ENCODE results near the gene INPP4B. TPM values are rescaled to one million over a fixed set of nuclear protein-coding genes. Genes with fewer than 3 reads are reported as not detected.

Gene INPP4B
- total RNA-seq, 4 donors from 2014 or later: 29.4 to 51.5 (median 35.3) TPM

- Histone ChIP-seq H3K27me3 (no peaks in the 10 kb centered on the region), H3K36me3 (no peaks in the 10 kb centered on the region), H3K4me1 (no peaks in the 10 kb centered on the region), H3K27ac (no peak overlapping the region), H3K4me3 (no peak overlapping the region), H3K9me3 (no peaks in the 10 kb centered on the region)
- intact Hi-C loops (cut with DNase I; ENCODE audit: low total_unique reads): no loop called here
- DNase-seq: no peak
- no peak for TF ChIP-seq POLR2A (IDR thresholded peaks at IDR 0.05)
- TF ChIP-seq, protein P1, sequence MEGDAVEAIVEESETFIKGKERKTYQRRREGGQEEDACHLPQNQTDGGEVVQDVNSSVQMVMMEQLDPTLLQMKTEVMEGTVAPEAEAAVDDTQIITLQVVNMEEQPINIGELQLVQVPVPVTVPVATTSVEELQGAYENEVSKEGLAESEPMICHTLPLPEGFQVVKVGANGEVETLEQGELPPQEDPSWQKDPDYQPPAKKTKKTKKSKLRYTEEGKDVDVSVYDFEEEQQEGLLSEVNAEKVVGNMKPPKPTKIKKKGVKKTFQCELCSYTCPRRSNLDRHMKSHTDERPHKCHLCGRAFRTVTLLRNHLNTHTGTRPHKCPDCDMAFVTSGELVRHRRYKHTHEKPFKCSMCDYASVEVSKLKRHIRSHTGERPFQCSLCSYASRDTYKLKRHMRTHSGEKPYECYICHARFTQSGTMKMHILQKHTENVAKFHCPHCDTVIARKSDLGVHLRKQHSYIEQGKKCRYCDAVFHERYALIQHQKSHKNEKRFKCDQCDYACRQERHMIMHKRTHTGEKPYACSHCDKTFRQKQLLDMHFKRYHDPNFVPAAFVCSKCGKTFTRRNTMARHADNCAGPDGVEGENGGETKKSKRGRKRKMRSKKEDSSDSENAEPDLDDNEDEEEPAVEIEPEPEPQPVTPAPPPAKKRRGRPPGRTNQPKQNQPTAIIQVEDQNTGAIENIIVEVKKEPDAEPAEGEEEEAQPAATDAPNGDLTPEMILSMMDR (IDR thresholded peaks at IDR 0.05): no peak
Measured at GRCh38 chr4:142284402-142285221, 561.5 kb downstream of the INPP4B start.

DNA sequence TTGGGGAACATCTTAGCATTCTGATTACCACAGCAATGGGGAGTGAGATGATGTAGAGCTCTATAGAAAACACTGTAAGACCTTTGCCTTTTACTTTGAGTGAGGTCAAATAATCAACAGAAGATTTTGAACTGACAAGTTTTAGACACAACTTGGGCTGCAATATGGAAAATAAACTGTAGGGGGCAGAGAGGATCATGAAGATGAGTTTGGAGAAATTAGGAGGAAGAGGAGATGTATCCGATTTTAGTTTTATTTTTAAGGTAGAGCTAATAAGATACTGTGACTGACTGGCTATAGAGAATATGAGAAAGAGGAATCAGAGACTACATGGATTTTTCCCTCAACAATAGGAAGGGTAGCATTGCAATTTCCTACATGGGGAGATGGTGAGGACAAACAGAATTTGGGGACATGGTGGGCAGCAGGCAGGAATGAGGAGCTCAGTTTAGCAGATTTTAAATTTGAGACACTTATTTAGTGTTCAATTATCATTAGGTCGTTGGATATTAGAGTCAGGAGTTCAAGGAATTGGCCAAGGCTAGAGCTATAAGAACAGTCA is 563.1 kb downstream of the INPP4B start:
- TF ChIP-seq POLR2A (IDR thresholded peaks at IDR 0.05): no peak
- TF ChIP-seq, protein P1 (IDR thresholded peaks at IDR 0.05): peak in 2 of 4 experiments; percentile 14 to 25
- H3K4me1 ChIP-seq: no peaks in the 10 kb centered on the region
- no peak overlapping the region for H3K4me3 ChIP-seq
- no peaks in the 10 kb centered on the region for H3K36me3 ChIP-seq
- DNase-seq: no peak
- intact Hi-C loops (cut with DNase I; ENCODE audit: low total_unique reads): no loop called here
- H3K9me3 ChIP-seq: no peaks in the 10 kb centered on the region
- H3K27me3 ChIP-seq: no peaks in the 10 kb centered on the region
- no peak overlapping the region for H3K27ac ChIP-seq

- H3K36me3 ChIP-seq: no peaks in the 10 kb centered on the region
- TF ChIP-seq, protein P1 (IDR thresholded peaks at IDR 0.05): no peak
- TF ChIP-seq POLR2A (IDR thresholded peaks at IDR 0.05): no peak
- intact Hi-C loops (cut with DNase I; ENCODE audit: low total_unique reads): no loop called here
- no peaks in the 10 kb centered on the region for H3K27me3 ChIP-seq
- H3K27ac ChIP-seq: no peak overlapping the region
- no peak overlapping the region for H3K4me3 ChIP-seq
- DNase-seq: no peak
- H3K9me3 ChIP-seq: no peaks in the 10 kb centered on the region
- no peaks in the 10 kb centered on the region for H3K4me1 ChIP-seq
Measured at GRCh38 chr4:142281999-142282398, 564.1 kb downstream of the INPP4B start.

DNA sequence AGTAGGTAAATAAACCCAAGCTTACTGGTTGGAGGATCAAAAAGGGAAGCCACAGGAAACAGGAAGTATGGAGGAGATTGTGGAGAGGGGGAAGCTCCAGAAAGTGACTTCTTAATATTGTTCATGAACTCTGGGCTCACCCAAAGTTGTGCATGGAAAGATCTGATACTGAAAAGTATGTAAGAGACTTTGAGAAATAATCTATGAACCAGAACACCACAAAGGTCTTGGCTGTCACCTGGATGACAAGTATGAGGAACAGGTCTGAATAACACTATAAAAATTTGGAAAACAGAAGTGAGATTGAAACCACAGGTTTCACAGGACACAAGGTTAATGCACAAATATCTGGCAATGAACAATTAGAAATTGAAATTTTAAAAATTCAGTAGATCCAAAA is 567.4 kb downstream of the INPP4B start:
- no peaks in the 10 kb centered on the region for H3K36me3 ChIP-seq
- DNase-seq: no peak
- intact Hi-C loops (cut with DNase I; ENCODE audit: low total_unique reads): no loop called here
- H3K27me3 ChIP-seq: no peaks in the 10 kb centered on the region
- no peaks in the 10 kb centered on the region for H3K4me1 ChIP-seq
- H3K27ac ChIP-seq: no peak overlapping the region
- TF ChIP-seq, protein P1 (IDR thresholded peaks at IDR 0.05): no peak
- no peak for TF ChIP-seq POLR2A (IDR thresholded peaks at IDR 0.05)
- H3K9me3 ChIP-seq: no peaks in the 10 kb centered on the region
- no peak overlapping the region for H3K4me3 ChIP-seq

- TF ChIP-seq, protein P1 (IDR thresholded peaks at IDR 0.05): no peak
- no peak for TF ChIP-seq POLR2A (IDR thresholded peaks at IDR 0.05)
- no peak overlapping the region for H3K27ac ChIP-seq
- H3K36me3 ChIP-seq: no peaks in the 10 kb centered on the region
- H3K27me3 ChIP-seq: no peaks in the 10 kb centered on the region
- H3K4me3 ChIP-seq: no peak overlapping the region
- intact Hi-C loops (cut with DNase I; ENCODE audit: low total_unique reads): no loop called here
- no peak for DNase-seq
- no peaks in the 10 kb centered on the region for H3K9me3 ChIP-seq
- no peaks in the 10 kb centered on the region for H3K4me1 ChIP-seq
Measured at GRCh38 chr4:142278171-142278570, 567.9 kb downstream of the INPP4B start.

Data from uterus (tissue), 4 donors.